ENCODE data around the gene CD300LD.

Gene CD300LD

GRCh38 chr17:74623693-74624093, 31.6 kb upstream of the CD300LD start, which contains the start of gene CD300E:
CD300E (minus strand) TSS chr17:74623738; CDS start chr17:74623621, 117 bp downstream.
- Mint-ChIP-seq H3K4me3 (no peak within 1 kb of the TSS), H3K36me3 (ENCODE audit: low read depth) (no peaks in the 10 kb centered on the region), H3K27me3 (ENCODE audit: low read depth) (peaks cover 59% of the 10 kb centered on the region), H3K27ac (no peak within 1 kb of the TSS), H3K4me1 (ENCODE audit: low read depth) (no peaks in the 10 kb centered on the region), H3K9me3 (peaks cover 5% of the 10 kb centered on the region)
- DNase-seq (ENCODE audit: low spot score): no peak

- no peaks in the 10 kb centered on the region for H3K9me3 Mint-ChIP-seq
- DNase-seq (ENCODE audit: low spot score): no peak
- peaks cover 63% of the 10 kb centered on the region for H3K27me3 Mint-ChIP-seq (ENCODE audit: low read depth)
- H3K36me3 Mint-ChIP-seq (ENCODE audit: low read depth): no peaks in the 10 kb centered on the region
- no peak overlapping the region for H3K4me3 Mint-ChIP-seq
- no peaks in the 10 kb centered on the region for H3K4me1 Mint-ChIP-seq (ENCODE audit: low read depth)
- H3K27ac Mint-ChIP-seq: no peak overlapping the region
Observed at GRCh38 chr17:74619077-74619673, 27.1 kb upstream of the CD300LD start.

- Mint-ChIP-seq H3K27ac (no peak overlapping the region), H3K36me3 (ENCODE audit: low read depth) (no peaks in the 10 kb centered on the region), H3K4me1 (ENCODE audit: low read depth) (no peaks in the 10 kb centered on the region), H3K4me3 (no peak overlapping the region), H3K9me3 (no peaks in the 10 kb centered on the region), H3K27me3 (ENCODE audit: low read depth) (peaks cover 59% of the 10 kb centered on the region)
- DNase-seq (ENCODE audit: low spot score): no peak
Observed at GRCh38 chr17:74618451-74618850, 26.4 kb upstream of the CD300LD start.

- Mint-ChIP-seq H3K36me3 (ENCODE audit: low read depth) (no peaks in the 10 kb centered on the region), H3K27me3 (ENCODE audit: low read depth) (peaks cover 45% of the 10 kb centered on the region), H3K4me1 (ENCODE audit: low read depth) (peaks cover 3% of the 10 kb centered on the region), H3K4me3 (no peak overlapping the region), H3K9me3 (no peaks in the 10 kb centered on the region), H3K27ac (no peak overlapping the region)
- no peak for DNase-seq (ENCODE audit: low spot score)
Observed at GRCh38 chr17:74616696-74617095, 24.6 kb upstream of the CD300LD start.

GRCh38 chr17:74612046-74612445, 20.0 kb upstream of the CD300LD start:
- Mint-ChIP-seq H3K4me3 (no peak overlapping the region), H3K27ac (no peak overlapping the region), H3K4me1 (ENCODE audit: low read depth) (peaks cover 3% of the 10 kb centered on the region), H3K36me3 (ENCODE audit: low read depth) (no peaks in the 10 kb centered on the region), H3K27me3 (ENCODE audit: low read depth) (peaks cover 23% of the 10 kb centered on the region), H3K9me3 (no peaks in the 10 kb centered on the region)
- no peak for DNase-seq (ENCODE audit: low spot score)

- no peak for DNase-seq (ENCODE audit: low spot score)
- Mint-ChIP-seq H3K27ac (no peak overlapping the region), H3K4me3 (no peak overlapping the region), H3K27me3 (ENCODE audit: low read depth) (peaks cover 14% of the 10 kb centered on the region), H3K4me1 (ENCODE audit: low read depth) (peaks cover 3% of the 10 kb centered on the region), H3K36me3 (ENCODE audit: low read depth) (no peaks in the 10 kb centered on the region), H3K9me3 (no peaks in the 10 kb centered on the region)
Observed at GRCh38 chr17:74610108-74610507, 18.0 kb upstream of the CD300LD start.

- no peaks in the 10 kb centered on the region for H3K9me3 Mint-ChIP-seq
- H3K4me3 Mint-ChIP-seq: no peak overlapping the region
- H3K27ac Mint-ChIP-seq: no peak overlapping the region
- peaks cover 3% of the 10 kb centered on the region for H3K4me1 Mint-ChIP-seq (ENCODE audit: low read depth)
- no peak for DNase-seq (ENCODE audit: low spot score)
- peaks cover 9% of the 10 kb centered on the region for H3K27me3 Mint-ChIP-seq (ENCODE audit: low read depth)
- no peaks in the 10 kb centered on the region for H3K36me3 Mint-ChIP-seq (ENCODE audit: low read depth)
Observed at GRCh38 chr17:74608511-74608910, 16.4 kb upstream of the CD300LD start.

- Mint-ChIP-seq H3K4me3 (no peak overlapping the region), H3K27me3 (ENCODE audit: low read depth) (peaks cover 14% of the 10 kb centered on the region), H3K4me1 (ENCODE audit: low read depth) (peaks cover 4% of the 10 kb centered on the region)
Observed at GRCh38 chr17:74607221-74607620, 15.1 kb upstream of the CD300LD start.

GRCh38 chr17:74606050-74606449, 14.0 kb upstream of the CD300LD start:
- Mint-ChIP-seq H3K4me3 (no peak overlapping the region), H3K36me3 (ENCODE audit: low read depth) (no peaks in the 10 kb centered on the region), H3K9me3 (no peaks in the 10 kb centered on the region), H3K27me3 (ENCODE audit: low read depth) (peaks cover 15% of the 10 kb centered on the region), H3K27ac (no peak overlapping the region), H3K4me1 (ENCODE audit: low read depth) (peaks cover 5% of the 10 kb centered on the region)
- no peak for DNase-seq (ENCODE audit: low spot score)

More at GRCh38 chr17:74607221-74607620, 15.1 kb upstream of the CD300LD start:
- Mint-ChIP-seq H3K9me3 (no peaks in the 10 kb centered on the region), H3K36me3 (ENCODE audit: low read depth) (no peaks in the 10 kb centered on the region), H3K27ac (no peak overlapping the region)
- DNase-seq (ENCODE audit: low spot score): no peak

- Mint-ChIP-seq H3K27ac (no peak overlapping the region), H3K9me3 (no peaks in the 10 kb centered on the region), H3K4me1 (ENCODE audit: low read depth) (peaks cover 5% of the 10 kb centered on the region), H3K4me3 (no peak overlapping the region), H3K27me3 (ENCODE audit: low read depth) (peaks cover 15% of the 10 kb centered on the region), H3K36me3 (ENCODE audit: low read depth) (no peaks in the 10 kb centered on the region)
- no peak for DNase-seq (ENCODE audit: low spot score)
Observed at GRCh38 chr17:74605361-74605760, 13.3 kb upstream of the CD300LD start.

GRCh38 chr17:74604761-74605160, 12.7 kb upstream of the CD300LD start:
- DNase-seq (ENCODE audit: low spot score): no peak
- peaks cover 5% of the 10 kb centered on the region for H3K4me1 Mint-ChIP-seq (ENCODE audit: low read depth)
- H3K27me3 Mint-ChIP-seq (ENCODE audit: low read depth): peaks cover 20% of the 10 kb centered on the region
- H3K36me3 Mint-ChIP-seq (ENCODE audit: low read depth): no peaks in the 10 kb centered on the region
- no peak overlapping the region for H3K4me3 Mint-ChIP-seq
- no peak overlapping the region for H3K27ac Mint-ChIP-seq
- no peaks in the 10 kb centered on the region for H3K9me3 Mint-ChIP-seq

- no peaks in the 10 kb centered on the region for H3K9me3 Mint-ChIP-seq
- no peak for DNase-seq (ENCODE audit: low spot score)
- H3K4me3 Mint-ChIP-seq: no peak overlapping the region
- peaks cover 25% of the 10 kb centered on the region for H3K27me3 Mint-ChIP-seq (ENCODE audit: low read depth)
- H3K27ac Mint-ChIP-seq: no peak overlapping the region
- no peaks in the 10 kb centered on the region for H3K36me3 Mint-ChIP-seq (ENCODE audit: low read depth)
- peaks cover 5% of the 10 kb centered on the region for H3K4me1 Mint-ChIP-seq (ENCODE audit: low read depth)
Observed at GRCh38 chr17:74604200-74604599, 12.1 kb upstream of the CD300LD start.

GRCh38 chr17:74603746-74604145, 11.7 kb upstream of the CD300LD start:
- Mint-ChIP-seq H3K27me3 (ENCODE audit: low read depth) (peaks cover 23% of the 10 kb centered on the region), H3K4me1 (ENCODE audit: low read depth) (peaks cover 7% of the 10 kb centered on the region), H3K9me3 (no peaks in the 10 kb centered on the region), H3K4me3 (no peak overlapping the region), H3K36me3 (ENCODE audit: low read depth) (no peaks in the 10 kb centered on the region), H3K27ac (no peak overlapping the region)
- DNase-seq (ENCODE audit: low spot score): no peak

GRCh38 chr17:74603037-74603635, 11.1 kb upstream of the CD300LD start:
- Mint-ChIP-seq H3K4me3 (peak overlapping the region; percentile 25), H3K36me3 (ENCODE audit: low read depth) (no peaks in the 10 kb centered on the region), H3K27me3 (ENCODE audit: low read depth) (peaks cover 25% of the 10 kb centered on the region), H3K9me3 (no peaks in the 10 kb centered on the region), H3K27ac (peak overlapping the region; percentile 42), H3K4me1 (ENCODE audit: low read depth) (peaks cover 8% of the 10 kb centered on the region)
- no peak for DNase-seq (ENCODE audit: low spot score)

Data from T-helper 2 cell treated with Interferon-gamma antibody and Interleukin-4, amounts not matched to agents 5 μg/mL and 100 μg/mL, for 36 hours (primary cell).